ENCODE data around the gene LCOR.
A peak's percentile ranks its signal among the peaks of the same experiment; 100 is the strongest.

Gene LCOR

GRCh38 chr10:96902731-96903358 lies 70.7 kb downstream of the LCOR start:
- TF ChIP-seq EP300 (IDR thresholded peaks at IDR 0.05; ENCODE audit: borderline replicate concordance) (no peak), REST (IDR thresholded peaks at IDR 0.05; ENCODE audit: low read depth) (no peak), FOXM1 (IDR thresholded peaks at IDR 0.05; ENCODE audit: borderline replicate concordance, low read depth) (no peak), CEBPB (IDR thresholded peaks at IDR 0.05) (no peak)

- TF ChIP-seq FOXM1 (IDR thresholded peaks at IDR 0.05; ENCODE audit: borderline replicate concordance, low read depth) (no peak), MAX (IDR thresholded peaks at IDR 0.05) (no peak), NFIC (IDR thresholded peaks at IDR 0.05) (no peak), TEAD4 (IDR thresholded peaks at IDR 0.05) (no peak), REST (IDR thresholded peaks at IDR 0.05; ENCODE audit: low read depth) (no peak), EP300 (IDR thresholded peaks at IDR 0.05; ENCODE audit: borderline replicate concordance) (no peak), USF1 (IDR thresholded peaks at IDR 0.05) (no peak), YY1 (IDR thresholded peaks at IDR 0.05; ENCODE audit: low read depth) (no peak), TCF12 (IDR thresholded peaks at IDR 0.05; ENCODE audit: low read depth) (no peak), EGR1 (IDR thresholded peaks at IDR 0.05) (no peak), CEBPB (IDR thresholded peaks at IDR 0.05) (no peak), RAD21 (IDR thresholded peaks at IDR 0.05; ENCODE audit: low read depth) (no peak), ZBTB7A (IDR thresholded peaks at IDR 0.05; ENCODE audit: low read depth) (no peak), TAF1 (IDR thresholded peaks at IDR 0.05; ENCODE audit: low read depth) (no peak)
Observed at GRCh38 chr10:96904648-96905047, 72.5 kb downstream of the LCOR start.

- TF ChIP-seq TCF12 (IDR thresholded peaks at IDR 0.05; ENCODE audit: low read depth) (no peak), RAD21 (IDR thresholded peaks at IDR 0.05; ENCODE audit: low read depth) (no peak), CREB1 (IDR thresholded peaks at IDR 0.05; ENCODE audit: low read depth) (no peak)
Observed at GRCh38 chr10:96906864-96907263, 74.8 kb downstream of the LCOR start.

- TF ChIP-seq EGR1 (IDR thresholded peaks at IDR 0.05) = no peak
- TF ChIP-seq ZBTB7A (IDR thresholded peaks at IDR 0.05; ENCODE audit: low read depth) = no peak
- TF ChIP-seq TAF1 (IDR thresholded peaks at IDR 0.05; ENCODE audit: low read depth) = no peak
- no peak for TF ChIP-seq TCF12 (IDR thresholded peaks at IDR 0.05; ENCODE audit: low read depth)
- no peak for TF ChIP-seq CEBPB (IDR thresholded peaks at IDR 0.05)
- TF ChIP-seq RAD21 (IDR thresholded peaks at IDR 0.05; ENCODE audit: low read depth) = peak; percentile 67
- no peak for TF ChIP-seq CREB1 (IDR thresholded peaks at IDR 0.05; ENCODE audit: low read depth)
- no peak for TF ChIP-seq EP300 (IDR thresholded peaks at IDR 0.05; ENCODE audit: borderline replicate concordance)
Observed at GRCh38 chr10:96910488-96911395, 78.6 kb downstream of the LCOR start.

GRCh38 chr10:96912405-96912804 lies 80.3 kb downstream of the LCOR start:
- TF ChIP-seq MAX (IDR thresholded peaks at IDR 0.05) = no peak
- TF ChIP-seq ZBTB7A (IDR thresholded peaks at IDR 0.05; ENCODE audit: low read depth) = no peak

- no peak for TF ChIP-seq REST (IDR thresholded peaks at IDR 0.05; ENCODE audit: low read depth)
Observed at GRCh38 chr10:96913906-96914305, 81.8 kb downstream of the LCOR start.
